CD4-positive, CD25-positive, alpha-beta regulatory T cell (primary cell): ENCODE results near the gene TCAF2. TPM values are rescaled to one million over a fixed set of nuclear protein-coding genes. Genes with fewer than 3 reads are reported as not detected.
"Not testable (repeated sequence)": the region's sequence is repeated elsewhere in the genome, so short reads cannot be mapped to it uniquely, and the experiment has no call there.

Experiments
- ATAC-seq, 2 donors: fragments of 150-1000 bp; cut with Tn5 transposase; one replicate each; pipeline ENCODE4 v1.10.0; 2021; ENCODE audit warnings: low read depth in 2 of 2, moderate number of reproducible peaks in 2 of 2, moderate library complexity in 1 of 2
- DNase-seq, 3 donors: peaks; one replicate each; pipeline versions ENCODE4 v3.0.0 to v3.0.0-alpha.2; 2012 to 2022; ENCODE audit warnings: mixed read lengths in 1 of 3
- H3K27ac ChIP-seq: one replicate; pipeline ENCODE4 v1.7.0; 2013; ENCODE audit warnings: mild to moderate bottlenecking, low read length; ENCODE audit not compliant: insufficient read depth, poor library complexity, severe bottlenecking
- H3K27me3 ChIP-seq: one replicate; pipeline ENCODE4 v1.7.0; 2013; ENCODE audit warnings: low read length; ENCODE audit not compliant: control insufficient read depth, insufficient read depth
- H3K36me3 ChIP-seq: one replicate; pipeline ENCODE4 v1.7.0; 2013; ENCODE audit warnings: mild to moderate bottlenecking, low read length, moderate library complexity; ENCODE audit not compliant: control insufficient read depth, insufficient read depth
- H3K4me1 ChIP-seq: 2 replicates; pipeline ENCODE4 v1.7.0; 2013; ENCODE audit warnings: mild to moderate bottlenecking, low read length; ENCODE audit not compliant: insufficient read depth, control insufficient read depth, poor library complexity, severe bottlenecking
- H3K4me3 ChIP-seq: one replicate; pipeline ENCODE4 v1.7.0; 2013; ENCODE audit warnings: low read depth, mild to moderate bottlenecking, low read length, moderate library complexity
- H3K9me3 ChIP-seq, 2 experiments: 1 replicate in 1 of 2; 2 replicates in 1 of 2; pipeline ENCODE4 v1.7.0; 2013; ENCODE audit warnings: low read length in 2 of 2, mild to moderate bottlenecking in 1 of 2, moderate library complexity in 1 of 2; ENCODE audit not compliant: control insufficient read depth in 2 of 2
- H3K27ac Mint-ChIP-seq, 3 donors: one replicate each; pipeline ENCODE4 v1.8.0; 2020 to 2022; ENCODE audit warnings: mild to moderate bottlenecking in 3 of 3, mixed read lengths in 3 of 3, moderate library complexity in 2 of 3
- H3K27me3 Mint-ChIP-seq: one replicate; pipeline ENCODE4 v1.8.0; 2022; ENCODE audit warnings: mild to moderate bottlenecking, mixed read lengths
- H3K36me3 Mint-ChIP-seq: one replicate; pipeline ENCODE4 v1.8.0; 2020; ENCODE audit warnings: mixed read lengths
- H3K4me1 Mint-ChIP-seq, 4 donors: one replicate each; pipeline ENCODE4 v1.8.0; 2020 to 2022; ENCODE audit warnings: mixed read lengths in 4 of 4, mild to moderate bottlenecking in 1 of 4
- H3K4me3 Mint-ChIP-seq, 4 donors: one replicate each; pipeline ENCODE4 v1.8.0; 2020 to 2022; ENCODE audit warnings: mild to moderate bottlenecking in 4 of 4, mixed read lengths in 4 of 4, moderate library complexity in 3 of 4
- H3K9me3 Mint-ChIP-seq, 7 donors: one replicate each; pipeline ENCODE4 v1.8.0; 2020 to 2022; ENCODE audit warnings: mixed read lengths in 7 of 7, mild to moderate bottlenecking in 3 of 7, moderate library complexity in 2 of 7
- polyA plus RNA-seq, 4 donors: library from polyadenylated mRNA; unstranded; fragments of 300-500 nt; fragmentation: Illumina TruSeq; gene quantifications; one replicate each; pipeline ENCODE4 v1.2.3, GENCODE V29; 2021
- total RNA-seq: library from RNA; stranded (reverse); gene quantifications from one replicate; pipeline ENCODE4 v1.2.3, GENCODE V29; 2022

The TCAF2 gene
- total RNA-seq, result 41.3 TPM
- 10 to 100 TPM; 12.7 to 13.9 (median 12.9) TPM for polyA plus RNA-seq

- peak; percentile 84 to 90 for ATAC-seq
Observed at GRCh38 chr7:143620646-143621045, at the start of gene TCAF2. TSS of gene TCAF2 (plus strand) at chr7:143620974.

GRCh38 chr7:143571501-143571900, 49.3 kb upstream of the TCAF2 start, which contains the start of gene CTAGE15:
TSS of gene CTAGE15 (plus strand) at chr7:143571801. CDS start at chr7:143571818, 17 bp downstream.
- DNase-seq, H3K27me3 Mint-ChIP-seq, H3K27ac Mint-ChIP-seq, H3K4me1 Mint-ChIP-seq, H3K27me3 ChIP-seq, H3K9me3 Mint-ChIP-seq, ATAC-seq, H3K27ac ChIP-seq, H3K36me3 Mint-ChIP-seq, H3K4me1 ChIP-seq, H3K36me3 ChIP-seq, H3K9me3 ChIP-seq, H3K4me3 ChIP-seq, H3K4me3 Mint-ChIP-seq: not testable (repeated sequence)

More at GRCh38 chr7:143620646-143621045, at the start of gene TCAF2:
- not testable (repeated sequence) for H3K4me1 Mint-ChIP-seq, H3K36me3 ChIP-seq, H3K9me3 Mint-ChIP-seq, H3K27ac Mint-ChIP-seq, H3K36me3 Mint-ChIP-seq, H3K9me3 ChIP-seq, H3K4me1 ChIP-seq, H3K27me3 Mint-ChIP-seq, H3K27me3 ChIP-seq, H3K4me3 ChIP-seq
- H3K27ac ChIP-seq, result peak within 1 kb of the TSS; percentile 55
- DNase-seq, result peak in 1 of 3 donors; percentile 77
- H3K4me3 Mint-ChIP-seq, result peak within 1 kb of the TSS in 1 of 4 donors; percentile 81

- not testable (repeated sequence) for ATAC-seq, H3K27me3 Mint-ChIP-seq, H3K4me3 ChIP-seq, H3K36me3 Mint-ChIP-seq, H3K9me3 ChIP-seq, H3K9me3 Mint-ChIP-seq, DNase-seq, H3K27ac Mint-ChIP-seq, H3K27me3 ChIP-seq, H3K4me1 Mint-ChIP-seq, H3K36me3 ChIP-seq, H3K4me1 ChIP-seq, H3K4me3 Mint-ChIP-seq, H3K27ac ChIP-seq
Observed at GRCh38 chr7:143588183-143588582, 32.6 kb upstream of the TCAF2 start.

GRCh38 chr7:143589897-143590296, 30.9 kb upstream of the TCAF2 start:
- not testable (repeated sequence) for H3K36me3 ChIP-seq, H3K36me3 Mint-ChIP-seq, H3K4me3 Mint-ChIP-seq, H3K4me1 ChIP-seq, H3K9me3 ChIP-seq, H3K4me3 ChIP-seq, H3K4me1 Mint-ChIP-seq, H3K27me3 ChIP-seq, H3K27me3 Mint-ChIP-seq, H3K27ac ChIP-seq, H3K27ac Mint-ChIP-seq, H3K9me3 Mint-ChIP-seq, DNase-seq, ATAC-seq

- H3K27me3 Mint-ChIP-seq, H3K9me3 Mint-ChIP-seq, ATAC-seq, H3K9me3 ChIP-seq, H3K27ac Mint-ChIP-seq, H3K27me3 ChIP-seq, H3K36me3 Mint-ChIP-seq, H3K4me1 ChIP-seq, H3K27ac ChIP-seq, H3K4me3 Mint-ChIP-seq, H3K4me3 ChIP-seq, DNase-seq, H3K4me1 Mint-ChIP-seq, H3K36me3 ChIP-seq: not testable (repeated sequence)
Observed at GRCh38 chr7:143598086-143598485, 22.7 kb upstream of the TCAF2 start.

- H3K36me3 Mint-ChIP-seq, ATAC-seq, H3K4me3 ChIP-seq, DNase-seq, H3K4me1 Mint-ChIP-seq, H3K27me3 Mint-ChIP-seq, H3K36me3 ChIP-seq, H3K27ac ChIP-seq, H3K27ac Mint-ChIP-seq, H3K9me3 Mint-ChIP-seq, H3K4me3 Mint-ChIP-seq, H3K4me1 ChIP-seq, H3K9me3 ChIP-seq, H3K27me3 ChIP-seq: not testable (repeated sequence)
Observed at GRCh38 chr7:143603549-143603948, 17.2 kb upstream of the TCAF2 start.

- H3K9me3 Mint-ChIP-seq, H3K4me1 Mint-ChIP-seq, H3K36me3 ChIP-seq, H3K4me1 ChIP-seq, H3K27me3 ChIP-seq, ATAC-seq, H3K4me3 ChIP-seq, H3K27ac Mint-ChIP-seq, H3K27me3 Mint-ChIP-seq, DNase-seq, H3K9me3 ChIP-seq, H3K27ac ChIP-seq, H3K4me3 Mint-ChIP-seq, H3K36me3 Mint-ChIP-seq: not testable (repeated sequence)
Observed at GRCh38 chr7:143606088-143606487, 14.7 kb upstream of the TCAF2 start.

- H3K27me3 ChIP-seq, H3K36me3 ChIP-seq, H3K9me3 ChIP-seq, H3K27ac ChIP-seq, H3K27me3 Mint-ChIP-seq, H3K4me3 ChIP-seq, H3K4me1 Mint-ChIP-seq, H3K9me3 Mint-ChIP-seq, H3K4me3 Mint-ChIP-seq, H3K36me3 Mint-ChIP-seq, H3K4me1 ChIP-seq, ATAC-seq, H3K27ac Mint-ChIP-seq: not testable (repeated sequence)
- peak in 2 of 3 donors; percentile 0 to 3 for DNase-seq
Observed at GRCh38 chr7:143615545-143615944, 5.2 kb upstream of the TCAF2 start.
